HepG2 (cell line): Measurements from ENCODE around the gene PSG5. TPM values are rescaled to one million over a fixed set of nuclear protein-coding genes. Genes with fewer than 3 reads are reported as not detected.
"Not testable (repeated sequence)": the region's sequence is repeated elsewhere in the genome, so short reads cannot be mapped to it uniquely, and the experiment has no call there.

Source experiments
- ATAC-seq: fragments of 200-7000 bp; cut with Tn5 transposase; 3 replicates; pipeline ENCODE4 v1.9.1; 2020; ENCODE audit warnings: mild to moderate bottlenecking, moderate library complexity
- BruUV-seq: library from RNA; stranded (reverse); fragments of 400-500 nt; replicated peaks from 2 replicates; lab custom pipeline; 2021; lab: Mats Ljungman, UMichigan
- CTCF ChIA-PET: fragments of 300-600 bp; formaldehyde crosslinking; extraction: SDS; loops from one replicate; lab custom pipeline; 2021; ENCODE audit warnings: low total read pairs, inconsistent platforms, low intra/inter-chr PET ratio; lab: Yijun Ruan, JAX
- POLR2A ChIA-PET: fragments of 350-600 bp; sonication (Branson Sonifier 250); formaldehyde crosslinking; loops from one replicate; lab custom pipeline; 2020; ENCODE audit warnings: antibody characterized with exemption, inconsistent platforms; lab: Yijun Ruan, JAX
- DNase-seq: peaks from one replicate; pipeline ENCODE4 v3.0.0-alpha.2; 2015; ENCODE audit warnings: low spot score
- FAIRE-seq: peaks from 3 replicates; lab custom pipeline; 2011; peaks lifted over from hg19 to GRCh38; lab: Jason Lieb, UNC
- H2AFZ ChIP-seq: one replicate; pipeline ENCODE4 v1.6.1; 2011; ENCODE audit warnings: low read length, inconsistent platforms
- H3K27ac ChIP-seq: fragments of 300-600 bp; 3 replicates; pipeline ENCODE4 v1.8.0; 2011; ENCODE audit warnings: mixed run types, mild to moderate bottlenecking, mixed read lengths, low read length, inconsistent platforms; ENCODE audit not compliant: insufficient read depth; ENCODE audit errors: extremely low read length
- H3K27me3 ChIP-seq, 2 experiments: fragments of 200-600 bp in 1 of 2; 2 replicates in 1 of 2; 3 replicates in 1 of 2; pipeline versions ENCODE4 v1.6.0 to v1.8.0; 2011; ENCODE audit warnings: low read length in 2 of 2, mild to moderate bottlenecking in 2 of 2, moderate library complexity in 2 of 2, inconsistent platforms in 1 of 2; ENCODE audit not compliant: insufficient read depth in 2 of 2, control insufficient read depth in 1 of 2
- H3K36me3 ChIP-seq, 2 experiments: fragments of 200-600 bp in 1 of 2; replicated peaks in 1 of 2; 2 replicates in 1 of 2; 3 replicates in 1 of 2; pipeline versions ENCODE4 v1.5.1 to v1.8.0; 2011; ENCODE audit warnings: low read length in 2 of 2, inconsistent platforms in 1 of 2; ENCODE audit not compliant: insufficient read depth in 2 of 2, control insufficient read depth in 1 of 2
- H3K4me1 ChIP-seq: 2 replicates; pipeline ENCODE4 v1.5.1; 2012; ENCODE audit warnings: low read length, inconsistent platforms; ENCODE audit not compliant: insufficient read depth
- H3K4me2 ChIP-seq: 2 replicates; pipeline ENCODE4 v1.6.0; 2011; ENCODE audit warnings: low read depth, low read length, inconsistent platforms
- H3K4me3 ChIP-seq, 3 experiments: fragments of 200-600 bp in 1 of 3; sonication (generic), shearing (Covaris generic) in 1 of 3; replicated peaks in 1 of 3; 2 replicates each; pipeline ENCODE4 v1.5.1; 2011 to 2016; ENCODE audit warnings: low read length in 3 of 3, inconsistent platforms in 2 of 3, low read depth in 2 of 3, mild to moderate bottlenecking in 2 of 3, control low read depth in 1 of 3, mixed read lengths in 1 of 3; ENCODE audit not compliant: insufficient read depth in 1 of 3
- H3K79me2 ChIP-seq: one replicate; pipeline ENCODE4 v1.6.1; 2011; ENCODE audit warnings: low read length, inconsistent platforms; ENCODE audit not compliant: insufficient read depth
- H3K9ac ChIP-seq: 2 replicates; pipeline ENCODE4 v1.6.0; 2011; ENCODE audit warnings: mild to moderate bottlenecking, low read depth, low read length, inconsistent platforms; ENCODE audit not compliant: insufficient read depth
- H3K9me3 ChIP-seq: 2 replicates; pipeline ENCODE4 v1.5.1; 2012; ENCODE audit warnings: mild to moderate bottlenecking, low read length
- H4K20me1 ChIP-seq: 2 replicates; pipeline ENCODE4 v1.6.0; 2011; ENCODE audit warnings: inconsistent platforms, mild to moderate bottlenecking, low read length, moderate library complexity; ENCODE audit not compliant: insufficient read depth
- FOXP1 ChIP-seq, 2 experiments: fragments of 450-650 bp in 1 of 2; IDR thresholded peaks; 2 replicates each; pipeline ENCODE4 v1.6.1; 2017 to 2018; ENCODE audit warnings: antibody characterized with exemption in 1 of 2
- GLMP ChIP-seq: sonication (generic); formaldehyde crosslinking; IDR thresholded peaks from 2 replicates; pipeline ENCODE4 v1.9.0; 2021; ENCODE audit warnings: missing genetic modification reagents, mild to moderate bottlenecking, borderline replicate concordance
- IRX3 ChIP-seq: sonication (generic); formaldehyde crosslinking; IDR thresholded peaks from 2 replicates; pipeline ENCODE4 v1.8.1; 2023; ENCODE audit warnings: mild to moderate bottlenecking, low read depth, missing genetic modification reagents, borderline replicate concordance
- MXD1 ChIP-seq: sonication (generic); formaldehyde crosslinking; IDR thresholded peaks from 2 replicates; pipeline ENCODE4 v1.4.0; 2020; ENCODE audit warnings: mild to moderate bottlenecking, missing genetic modification reagents
- ZC3H4 ChIP-seq: sonication (generic); formaldehyde crosslinking; IDR thresholded peaks from 2 replicates; pipeline ENCODE4 v1.4.0; 2020; ENCODE audit warnings: missing genetic modification reagents, borderline replicate concordance
- WGBS: methylation state at CpG from one replicate; pipeline ENCODE4 v1.1.6; 2017; ENCODE audit warnings: low lambda C conversion rate; 5-methylcytosine and 5-hydroxymethylcytosine counted together
- in situ Hi-C: cut with HindIII; loops from 2 replicates; pipeline ENCODE4 v1.10.0; 2017; ENCODE audit warnings: low pct_unique_long_range_greater_than_20kb; ENCODE audit not compliant: extremely low pct_ligation_motif_present
- intact Hi-C: fragments of 100-400 bp; cut with micrococcal nuclease; formaldehyde crosslinking; loops from one replicate; pipeline ENCODE4 v1.10.0; 2022; ENCODE audit not compliant: unreplicated experiment
- polyA plus RNA-seq, 8 experiments: library from polyadenylated mRNA; depleted of rRNA in 3 of 8; stranded (reverse) in 7 of 8; unstranded in 1 of 8; fragments of >200 nt; fragmentation: Illumina TruSeq in 4 of 8; extraction: Trizol in 4 of 8; gene quantifications; 2 replicates each; pipeline versions ENCODE4 v1.2.1 to v1.2.3, GENCODE V29; 2011 to 2016; ENCODE audit warnings: low read depth in 4 of 8, missing spikeins in 1 of 8, mixed read lengths in 1 of 8; ENCODE audit not compliant: insufficient read depth in 1 of 8
- total RNA-seq, 5 experiments: library from RNA; depleted of rRNA; stranded (reverse); fragments of >200 nt; fragmentation: Illumina TruSeq; extraction: Trizol; gene quantifications; 2 replicates each; pipeline ENCODE4 v1.2.3, GENCODE V29; 2016; ENCODE audit warnings: low read depth in 1 of 5
- TF ChIP-seq, protein P1 (sequence below): sonication (generic); formaldehyde crosslinking; IDR thresholded peaks from 2 replicates; pipeline ENCODE4 v1.8.1; 2023; ENCODE audit warnings: mild to moderate bottlenecking, moderate library complexity, missing genetic modification reagents
- TF ChIP-seq, protein P2 (sequence below): sonication (generic); formaldehyde crosslinking; conservative IDR thresholded peaks from 2 replicates; pipeline ENCODE4 v1.8.0; 2022; ENCODE audit warnings: low read depth, missing genetic modification reagents

PSG5 gene
- total and polyA plus RNA-seq, 2 of the 13 experiments (the other 11 are each of a cell fraction or from before 2014, with no cell fraction given), result not detected

DNA sequence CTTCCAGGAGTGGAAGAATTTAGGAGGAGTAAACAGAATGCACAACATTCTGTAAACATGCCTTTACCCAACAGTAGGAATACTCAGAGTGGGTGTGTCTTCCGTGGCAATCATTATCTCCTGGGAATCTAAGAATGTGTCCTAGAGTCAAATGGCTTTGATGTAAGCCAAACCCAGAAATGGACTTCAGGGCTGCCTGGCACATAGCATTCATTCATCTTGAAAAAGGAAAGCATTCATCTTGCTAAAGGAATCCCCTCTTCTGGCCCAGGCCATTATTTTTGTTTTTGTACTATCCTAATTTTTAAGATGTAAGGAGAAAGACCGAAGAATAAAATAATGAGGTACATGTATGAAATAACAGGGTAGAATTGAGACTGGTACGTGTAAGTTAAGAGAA, 23.2 kb downstream of the PSG5 start:
- H3K27ac ChIP-seq, H3K4me3 ChIP-seq, BruUV-seq, in situ Hi-C loops, H3K9me3 ChIP-seq, H3K79me2 ChIP-seq, POLR2A ChIA-PET, H3K4me1 ChIP-seq, H2AFZ ChIP-seq, H3K36me3 ChIP-seq, CTCF ChIA-PET, ATAC-seq, intact Hi-C loops, FAIRE-seq, H3K27me3 ChIP-seq, H3K4me2 ChIP-seq, H3K9ac ChIP-seq, H4K20me1 ChIP-seq, DNase-seq: not testable (repeated sequence)
- WGBS, result 8% methylated on average over 3 of the region's 3 CpGs

DNA sequence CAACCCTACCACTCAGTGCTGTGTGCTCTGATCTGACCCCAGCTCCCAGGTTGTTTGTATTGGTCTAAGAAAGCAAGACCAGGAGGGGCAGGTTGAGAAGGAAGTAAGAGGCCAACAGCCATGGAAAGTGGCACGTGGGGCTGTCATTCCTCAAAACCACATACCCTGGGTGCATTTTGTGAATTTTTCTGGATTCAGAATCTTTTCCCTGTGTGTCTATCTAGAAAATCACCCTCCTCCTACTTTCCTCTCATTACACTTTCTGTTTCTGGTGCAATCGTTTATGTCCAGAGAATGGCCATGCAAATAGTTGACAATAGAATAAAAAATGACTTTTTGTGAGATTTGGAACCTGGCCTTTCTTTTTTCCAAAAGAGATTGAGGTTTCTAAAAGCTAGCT, 24.1 kb downstream of the PSG5 start:
- H3K4me3 ChIP-seq, H3K36me3 ChIP-seq, H3K9ac ChIP-seq, H3K27ac ChIP-seq, H3K4me2 ChIP-seq, CTCF ChIA-PET, H3K79me2 ChIP-seq, H3K9me3 ChIP-seq, H4K20me1 ChIP-seq, intact Hi-C loops, in situ Hi-C loops, H3K27me3 ChIP-seq, H2AFZ ChIP-seq, DNase-seq, H3K4me1 ChIP-seq, BruUV-seq, FAIRE-seq, ATAC-seq, POLR2A ChIA-PET: not testable (repeated sequence)
- 0% methylated on average over 2 of the region's 2 CpGs for WGBS

DNA sequence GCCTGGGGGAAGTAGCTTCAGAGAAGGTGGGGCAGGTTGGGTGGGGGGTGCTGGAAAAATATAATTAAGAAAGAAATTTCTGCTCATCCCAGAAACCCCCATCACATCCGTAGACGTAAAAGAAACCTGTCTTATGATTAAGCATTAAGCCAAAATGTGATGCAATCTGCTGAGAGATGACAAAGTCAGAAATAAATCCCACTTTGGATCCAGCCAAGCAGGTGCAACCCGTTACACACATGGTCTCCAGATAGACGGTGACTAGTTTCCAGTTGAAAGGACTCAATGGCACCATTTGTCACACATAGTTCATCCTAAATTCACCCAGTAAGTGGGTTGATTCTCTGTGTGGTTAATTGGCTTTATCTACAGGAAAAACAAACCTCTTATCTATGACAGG, 34.1 kb downstream of the PSG5 start:
- BruUV-seq, result no TSS peak
- H3K4me2 ChIP-seq, result no peak overlapping the region
- 0% methylated on average over 4 of the region's 4 CpGs for WGBS
- TF ChIP-seq FOXP1 (IDR thresholded peaks at IDR 0.05), result no peak
- TF ChIP-seq FOXP1 (CRISPR knock-in tag; IDR thresholded peaks at IDR 0.05), result no peak
- TF ChIP-seq MXD1, result no peak
- TF ChIP-seq, protein P1, sequence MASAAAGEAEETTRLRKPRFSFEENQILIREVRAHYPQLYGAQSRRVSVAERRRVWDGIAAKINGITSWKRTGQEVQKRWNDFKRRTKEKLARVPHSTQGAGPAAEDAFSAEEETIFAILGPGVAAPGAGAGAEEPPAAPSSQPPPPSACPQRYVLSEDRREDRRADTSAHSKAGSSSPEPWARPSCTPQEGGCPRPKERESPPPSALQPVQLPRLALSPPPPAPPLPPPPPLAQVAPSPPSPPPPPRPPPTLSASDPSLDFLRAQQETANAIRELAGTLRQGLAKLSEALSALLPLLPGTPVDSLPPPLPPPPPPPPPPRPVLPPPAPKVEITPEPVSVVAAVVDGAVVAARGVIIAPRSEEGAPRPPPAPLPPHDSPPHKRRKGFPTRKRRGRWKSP, result no peak
- no peak for TF ChIP-seq ZC3H4 (CRISPR knock-in tag)
- no peak for TF ChIP-seq IRX3 (CRISPR knock-in tag)
- TF ChIP-seq, protein P2, sequence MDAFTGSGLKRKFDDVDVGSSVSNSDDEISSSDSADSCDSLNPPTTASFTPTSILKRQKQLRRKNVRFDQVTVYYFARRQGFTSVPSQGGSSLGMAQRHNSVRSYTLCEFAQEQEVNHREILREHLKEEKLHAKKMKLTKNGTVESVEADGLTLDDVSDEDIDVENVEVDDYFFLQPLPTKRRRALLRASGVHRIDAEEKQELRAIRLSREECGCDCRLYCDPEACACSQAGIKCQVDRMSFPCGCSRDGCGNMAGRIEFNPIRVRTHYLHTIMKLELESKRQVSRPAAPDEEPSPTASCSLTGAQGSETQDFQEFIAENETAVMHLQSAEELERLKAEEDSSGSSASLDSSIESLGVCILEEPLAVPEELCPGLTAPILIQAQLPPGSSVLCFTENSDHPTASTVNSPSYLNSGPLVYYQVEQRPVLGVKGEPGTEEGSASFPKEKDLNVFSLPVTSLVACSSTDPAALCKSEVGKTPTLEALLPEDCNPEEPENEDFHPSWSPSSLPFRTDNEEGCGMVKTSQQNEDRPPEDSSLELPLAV, result no peak
- TF ChIP-seq GLMP (CRISPR knock-in tag), result no peak

More for the DNA sequence above, 34.1 kb downstream of the PSG5 start:
- no peaks in the 10 kb centered on the region for H3K4me1 ChIP-seq
- no peak overlapping the region for H2AFZ ChIP-seq
- no peak for FAIRE-seq
- no peak overlapping the region for H3K9ac ChIP-seq
- intact Hi-C loops (no loop called here), in situ Hi-C loops (no loop called here)
- H3K27ac ChIP-seq, result no peak overlapping the region
- POLR2A ChIA-PET, result no interaction called here
- no peaks in the 10 kb centered on the region for H3K9me3 ChIP-seq
- H3K4me3 ChIP-seq, result no peak overlapping the region
- H4K20me1 ChIP-seq, result no peaks in the 10 kb centered on the region
- no peaks in the 10 kb centered on the region for H3K36me3 ChIP-seq
- no peak for DNase-seq
- H3K79me2 ChIP-seq, result no peaks in the 10 kb centered on the region
- no peaks in the 10 kb centered on the region; a peak in 1 of 5 replicates for H3K27me3 ChIP-seq
- no peak for ATAC-seq
- CTCF ChIA-PET, result no interaction called here
